ENCODE data around the gene HS6ST2.

HS6ST2 gene

DNA sequence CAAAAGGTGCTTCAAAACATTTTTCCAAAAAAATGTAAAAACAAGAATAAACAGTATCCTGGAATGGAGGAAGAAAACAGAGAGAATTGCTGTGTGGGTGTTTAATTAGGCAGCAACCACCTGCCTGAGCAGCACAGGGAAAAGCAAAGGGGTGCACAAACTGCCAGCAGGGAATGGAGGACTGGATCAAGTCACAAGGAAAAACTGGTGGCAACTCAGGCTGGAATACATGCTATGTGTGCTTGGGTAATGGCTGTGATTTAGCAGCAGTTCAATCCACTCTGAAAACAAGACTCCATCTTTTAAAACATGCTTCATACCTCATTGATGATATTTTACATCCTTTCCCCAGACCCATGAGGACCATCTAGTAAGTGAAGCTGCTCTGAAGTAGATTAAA, 179.5 kb downstream of the HS6ST2 start:
- DNase-seq = no peak

DNA sequence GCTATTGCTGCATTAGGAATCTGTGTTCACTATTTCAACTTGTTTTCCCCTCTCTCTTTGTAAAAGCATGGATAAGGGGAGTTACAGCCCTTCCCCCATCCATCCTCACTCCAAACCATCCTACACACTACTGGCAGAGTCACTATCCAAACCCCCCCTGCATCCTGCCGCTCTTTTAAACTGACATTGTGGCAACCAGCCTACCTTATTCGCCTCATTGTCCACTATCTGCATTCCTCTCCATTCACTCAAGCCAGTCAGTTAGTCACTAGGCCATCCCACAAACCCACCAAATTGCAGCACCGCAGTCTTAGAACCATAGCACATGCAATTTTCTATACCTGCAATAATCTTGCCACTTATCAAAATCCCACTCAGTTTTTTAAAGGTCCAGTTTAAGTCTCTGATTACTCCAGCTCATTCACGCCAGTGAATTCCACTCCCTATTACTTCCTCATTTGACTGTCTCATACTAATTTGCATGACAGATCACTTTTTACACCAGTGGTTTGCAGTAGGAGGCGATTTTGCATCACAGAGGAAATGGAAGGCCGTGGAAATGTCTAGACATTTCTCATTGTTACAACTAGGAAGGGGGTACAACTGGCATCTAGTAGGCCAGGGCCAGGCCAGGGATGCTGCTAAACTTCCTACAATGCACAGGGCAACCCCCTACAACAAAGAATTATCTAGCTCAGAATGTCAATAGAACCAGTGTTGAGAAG, 181.8 kb downstream of the HS6ST2 start:
- DNase-seq = no peak

DNA sequence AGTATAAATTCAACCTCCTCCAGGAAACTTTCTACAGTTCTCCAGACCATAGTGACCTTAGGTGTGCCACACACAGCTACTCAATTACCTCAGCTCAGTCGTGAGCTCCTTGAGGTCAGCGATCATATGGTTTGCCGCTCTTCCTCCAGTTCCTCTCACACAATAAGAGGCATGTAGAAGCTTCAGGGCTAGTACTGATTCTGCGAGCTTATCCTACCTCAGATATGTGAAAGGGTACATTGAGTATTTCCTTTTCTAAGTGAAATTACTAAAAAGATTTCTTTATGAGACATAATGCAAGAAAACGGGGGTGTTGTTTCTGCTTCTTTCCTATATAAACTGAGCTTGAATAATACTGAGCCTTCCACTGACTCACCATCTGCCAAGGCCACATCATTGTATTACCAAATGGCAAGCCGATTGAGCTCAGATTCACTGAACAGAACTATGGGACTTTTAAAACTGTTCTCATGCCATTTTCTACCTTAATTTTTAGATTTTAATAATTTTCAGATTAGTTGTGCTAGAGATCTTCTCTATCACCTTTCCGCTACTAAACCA, 183.1 kb downstream of the HS6ST2 start:
- DNase-seq = no peak

DNA sequence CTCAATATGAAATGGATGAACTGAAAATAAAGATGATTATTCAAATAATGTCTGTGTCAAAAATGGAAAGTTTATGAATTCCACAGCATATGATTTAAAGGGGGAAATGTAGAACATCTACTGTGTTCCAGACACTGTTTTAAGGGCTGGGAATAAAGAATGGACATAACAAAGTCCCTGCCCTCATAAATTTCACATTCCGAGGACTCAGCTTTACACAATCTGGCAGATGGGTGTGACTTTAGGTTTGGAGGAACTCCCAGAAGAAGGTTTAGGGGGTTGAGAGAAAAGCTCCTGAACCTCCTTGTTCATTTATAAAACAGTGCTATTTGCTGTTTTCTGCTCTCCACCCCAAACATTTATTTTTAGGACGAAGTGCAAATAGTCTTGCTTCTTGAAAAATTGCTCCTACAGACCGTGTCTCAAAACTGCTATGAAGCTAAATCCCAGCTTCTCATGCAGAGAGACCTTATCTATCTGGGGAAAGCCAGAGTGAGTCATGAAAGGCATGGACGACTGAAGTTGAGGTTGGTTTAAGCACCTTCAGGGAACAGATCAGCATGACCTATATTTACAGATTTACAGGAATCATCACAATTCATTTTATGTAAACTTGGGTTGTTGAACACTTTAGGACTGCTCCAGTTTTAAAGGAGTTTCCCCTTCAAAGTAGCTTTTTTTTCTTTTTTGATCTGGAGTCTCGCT, 184.3 kb downstream of the HS6ST2 start:
- no peak for DNase-seq

DNA sequence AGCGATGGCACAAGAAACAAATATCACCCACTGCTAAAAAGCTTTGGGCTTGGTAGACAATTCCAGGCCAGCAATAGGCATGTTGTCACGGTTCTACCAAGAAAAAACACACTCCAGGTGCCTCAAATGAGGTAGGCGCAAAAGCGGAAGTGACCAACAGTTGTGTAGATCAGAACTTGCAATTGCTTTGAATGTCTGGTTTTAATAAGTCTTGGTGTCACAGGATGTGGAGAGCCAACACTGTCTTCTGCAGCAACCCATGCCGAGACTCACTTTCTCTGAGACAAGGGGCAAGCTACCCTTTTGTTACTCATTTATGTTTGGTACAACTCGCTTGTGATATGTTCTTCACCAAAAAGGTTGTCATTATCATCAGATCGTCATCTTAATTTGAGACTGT, 188.8 kb downstream of the HS6ST2 start:
- DNase-seq = no peak

DNA sequence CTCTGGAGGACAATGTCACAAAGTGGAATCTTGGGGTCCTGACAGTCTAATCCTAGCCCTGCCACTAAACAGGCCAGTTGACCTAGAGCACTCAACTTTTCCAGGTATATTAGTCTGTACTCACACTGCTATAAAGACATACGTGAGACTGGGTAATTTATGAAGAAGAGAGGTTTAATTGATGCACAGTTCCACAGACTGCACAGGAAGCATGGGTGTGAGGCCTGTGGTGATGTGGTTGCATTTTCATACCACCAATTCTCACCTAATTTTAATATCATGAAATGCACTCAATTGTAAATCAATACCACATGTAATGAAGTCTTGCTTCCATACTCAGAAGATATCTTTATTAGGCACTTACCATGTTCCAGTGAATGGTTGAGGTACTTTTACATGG, 192.0 kb downstream of the HS6ST2 start:
- no peak for DNase-seq

DNA sequence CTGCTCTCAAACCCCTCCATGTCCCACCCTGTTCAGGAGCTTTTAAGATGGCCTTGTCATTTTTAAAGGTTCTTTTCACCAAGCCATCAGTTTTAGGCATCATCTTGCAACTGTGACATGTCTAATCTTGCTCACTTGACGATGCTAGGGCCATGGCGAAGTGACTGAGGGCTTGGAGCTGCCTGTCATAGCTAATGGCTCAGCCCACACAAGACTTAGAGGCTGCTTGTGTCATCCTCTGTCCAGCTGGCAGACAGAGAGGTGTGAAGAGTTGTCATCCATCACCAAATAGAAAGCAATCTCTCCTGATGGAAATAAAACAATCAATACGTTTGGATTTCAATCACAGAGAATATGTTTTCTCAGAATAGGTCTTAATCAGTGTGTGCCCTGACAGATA, 194.9 kb downstream of the HS6ST2 start:
- DNase-seq = no peak

DNA sequence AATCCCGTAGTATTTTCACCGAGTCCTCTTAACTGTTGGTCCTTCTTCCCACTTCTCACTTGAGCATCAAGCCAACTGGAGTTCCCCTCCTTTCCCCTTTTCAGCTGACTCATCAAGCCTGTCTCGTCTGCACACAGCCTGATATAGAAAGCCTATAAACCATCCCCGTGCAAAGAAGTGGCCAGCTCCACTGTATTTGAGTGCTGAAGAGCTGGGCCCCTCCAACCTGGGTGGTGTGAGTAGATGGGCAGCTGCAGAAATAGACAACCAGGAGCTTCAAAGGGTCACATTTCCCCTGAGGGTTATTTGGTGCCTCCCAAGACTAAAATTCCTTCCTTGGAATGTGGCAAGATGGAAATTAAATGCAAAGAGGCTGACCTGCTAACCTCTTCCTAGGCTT, 199.7 kb downstream of the HS6ST2 start:
- no peak for DNase-seq

DNA sequence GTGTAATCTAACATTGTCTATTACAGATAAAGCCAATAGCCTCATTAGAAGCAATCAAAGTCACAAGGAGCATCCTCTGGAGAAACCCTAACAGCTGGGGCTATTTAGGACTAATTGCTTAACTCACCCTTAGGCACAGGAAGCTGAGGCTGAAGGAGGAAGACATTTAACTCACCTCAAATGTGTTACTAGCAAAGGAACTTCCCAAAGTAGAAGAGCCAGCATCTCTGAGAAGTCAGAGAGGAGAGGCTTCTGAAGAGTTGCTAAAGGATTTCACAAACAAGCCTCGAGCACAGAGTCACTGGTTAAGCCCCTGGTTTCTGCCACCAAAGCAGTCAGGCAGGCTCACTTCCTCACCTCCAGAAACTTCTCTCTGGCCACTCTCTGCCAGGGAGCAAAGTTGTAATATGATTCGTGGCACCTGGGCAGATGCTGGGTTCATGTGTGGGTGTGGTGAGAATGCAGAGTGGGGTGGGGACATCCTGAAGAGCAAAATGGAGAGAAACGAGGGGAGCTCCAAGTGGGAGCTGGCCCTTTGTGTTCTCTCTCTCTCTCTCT, 201.3 kb downstream of the HS6ST2 start:
- DNase-seq = no peak

DNA sequence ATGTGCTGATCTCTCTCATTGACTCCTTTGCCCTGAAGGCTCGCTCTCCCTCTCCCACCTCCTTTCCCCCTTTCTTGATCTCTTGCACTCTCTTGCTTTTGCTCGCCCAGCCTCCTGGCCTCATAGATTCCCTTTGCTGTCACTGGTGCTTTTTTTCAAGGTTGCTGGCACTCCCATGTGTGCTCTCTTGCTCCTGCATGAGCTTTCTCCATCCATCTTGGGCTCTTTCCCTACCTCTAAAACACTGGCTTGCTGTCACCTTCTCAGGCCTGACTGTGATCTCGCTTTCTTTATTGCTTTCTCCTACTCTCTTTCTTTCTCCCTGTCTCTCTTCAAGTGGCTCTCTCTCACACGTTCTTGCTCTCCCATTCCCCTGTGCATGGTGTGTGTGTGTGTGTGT, 202.0 kb downstream of the HS6ST2 start:
- no peak for DNase-seq

DNA sequence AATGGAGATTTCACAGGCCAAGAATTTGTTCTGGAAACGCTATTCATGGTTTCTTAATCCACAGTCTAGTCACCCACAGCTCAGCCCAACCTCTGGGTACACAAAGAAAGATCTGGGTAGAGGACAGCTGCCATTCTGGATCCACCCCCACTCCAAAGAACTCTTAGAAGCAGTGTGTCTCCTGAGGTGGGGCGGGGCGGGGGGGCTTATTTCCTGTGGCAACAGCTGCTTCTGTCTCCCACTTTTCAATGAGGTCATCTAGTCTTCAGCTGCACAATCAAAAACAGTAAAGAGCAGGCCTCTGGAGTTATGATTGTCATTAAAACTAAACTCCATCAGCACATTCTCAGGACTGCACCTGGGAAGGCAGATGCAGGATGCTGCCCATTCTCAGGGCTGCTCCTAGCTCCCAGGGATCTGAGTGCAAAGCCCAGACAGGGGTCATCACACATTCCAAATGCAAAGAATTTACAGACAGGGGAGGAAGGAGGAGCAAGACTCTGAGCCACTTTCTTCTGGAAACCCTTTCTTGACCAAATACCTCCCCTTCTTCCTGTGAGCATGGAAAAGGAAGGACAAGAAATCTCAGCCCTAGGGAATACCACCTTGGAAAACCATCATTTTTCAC, 207.3 kb downstream of the HS6ST2 start:
- no peak for DNase-seq

DNA sequence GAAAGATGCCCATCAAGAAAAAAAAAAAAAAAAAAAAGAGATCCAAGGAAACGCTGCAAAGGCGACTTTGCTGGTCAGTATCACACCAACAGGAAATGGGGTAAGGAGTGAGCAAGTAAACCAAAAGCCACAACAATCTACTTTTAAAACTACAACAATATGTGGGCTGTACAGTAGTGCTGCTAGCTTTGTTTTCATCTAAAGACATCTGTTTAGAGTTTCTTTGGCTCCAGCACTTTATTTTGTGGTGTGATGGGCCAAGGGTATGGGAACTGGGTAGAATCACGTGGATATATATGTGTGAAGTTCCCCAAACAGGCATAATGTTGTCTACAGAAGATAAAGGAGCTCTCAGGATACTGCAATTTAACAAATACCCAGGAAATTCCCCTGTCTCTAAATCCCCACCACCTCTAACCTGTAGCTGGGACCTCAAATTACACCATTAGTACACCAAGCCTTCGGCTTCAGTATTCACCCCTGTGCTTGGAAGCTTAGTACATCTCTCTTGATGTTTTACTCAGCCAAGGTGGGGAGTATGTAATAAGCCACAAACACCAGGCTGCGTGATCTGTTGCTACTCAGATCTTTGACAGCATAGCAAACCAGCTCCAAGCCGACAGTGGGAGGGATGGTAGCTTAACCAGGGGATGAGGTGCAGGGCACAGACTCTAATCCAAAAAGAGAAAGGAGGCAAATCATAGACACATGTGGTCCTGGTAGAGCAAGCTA, 207.9 kb downstream of the HS6ST2 start:
- no peak for DNase-seq

DNA sequence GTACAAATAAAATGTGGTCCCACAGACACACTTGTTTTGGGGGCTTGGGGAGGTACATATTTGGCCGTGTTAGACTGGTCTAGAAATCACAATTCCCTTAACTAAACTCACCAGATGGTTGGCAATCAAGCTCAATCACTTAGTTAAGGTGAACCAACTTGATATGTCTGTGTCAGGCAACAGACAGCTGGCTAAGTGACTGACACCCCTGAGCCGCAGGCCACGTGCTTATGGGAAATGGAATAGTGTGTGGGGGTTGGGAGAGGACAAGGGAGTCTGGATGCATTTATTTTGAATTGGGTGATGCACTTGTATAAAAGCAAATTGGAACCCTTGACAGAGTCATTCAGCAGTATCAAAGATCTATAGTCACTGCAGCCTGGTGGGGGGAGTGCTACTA, 209.0 kb downstream of the HS6ST2 start:
- no peak for DNase-seq

DNA sequence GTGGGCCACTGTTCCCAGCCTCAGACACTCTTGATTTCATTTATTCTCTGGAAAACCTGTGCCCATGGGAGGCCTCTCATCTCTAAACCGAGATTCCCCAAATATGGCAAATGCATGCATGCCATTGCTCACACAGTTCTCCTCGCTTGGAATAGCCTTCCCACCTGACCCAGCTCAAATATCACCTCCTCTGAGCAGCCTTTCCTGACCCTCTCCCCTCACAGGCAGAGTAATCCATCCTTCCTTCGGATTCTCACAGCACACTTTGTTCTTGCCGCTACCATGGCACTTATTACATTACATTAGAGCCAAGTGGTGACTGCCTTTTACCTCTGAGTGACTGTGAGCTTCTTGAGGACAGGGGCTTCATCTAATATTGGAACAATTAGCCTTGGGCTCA, 209.5 kb downstream of the HS6ST2 start:
- no peak for DNase-seq

DNA sequence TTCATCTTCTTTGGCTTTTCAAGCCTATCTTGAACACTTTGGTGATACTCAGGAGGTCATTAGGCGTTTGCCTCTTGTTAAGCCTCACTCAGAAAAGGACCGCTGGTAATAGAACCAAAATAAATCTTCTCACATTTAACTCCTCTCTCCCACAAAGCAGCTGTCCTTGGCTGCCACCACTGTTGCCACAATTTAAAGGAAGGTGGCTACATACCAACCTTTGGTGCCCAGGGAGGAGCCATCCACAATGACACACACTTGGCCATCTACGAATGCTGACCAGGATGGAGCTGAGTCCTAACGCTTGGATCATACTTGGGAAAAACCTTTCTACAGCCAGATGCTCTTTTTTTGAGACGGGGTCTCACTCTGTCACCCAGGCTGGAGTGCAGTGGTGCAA, 210.2 kb downstream of the HS6ST2 start:
- DNase-seq = no peak

DNA sequence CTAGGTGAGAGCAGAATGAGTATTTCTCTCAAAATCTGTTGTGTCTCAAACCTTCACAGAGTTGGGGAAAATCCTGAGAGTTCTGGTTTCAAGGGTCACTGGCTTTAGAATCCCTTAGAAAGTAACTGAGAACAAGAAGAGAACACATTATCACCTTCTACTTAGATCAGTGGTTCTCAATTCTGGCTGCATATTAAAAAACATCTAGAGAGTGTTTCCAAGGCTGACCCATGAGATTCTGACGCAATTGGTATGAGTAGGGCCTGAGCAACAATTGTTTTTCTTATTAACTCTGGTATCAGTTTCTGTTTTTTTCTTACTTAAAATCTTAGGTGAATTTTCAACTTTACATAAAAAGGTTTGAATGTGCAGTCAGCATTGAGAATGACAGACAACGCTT, 212.8 kb downstream of the HS6ST2 start:
- DNase-seq = no peak

DNA sequence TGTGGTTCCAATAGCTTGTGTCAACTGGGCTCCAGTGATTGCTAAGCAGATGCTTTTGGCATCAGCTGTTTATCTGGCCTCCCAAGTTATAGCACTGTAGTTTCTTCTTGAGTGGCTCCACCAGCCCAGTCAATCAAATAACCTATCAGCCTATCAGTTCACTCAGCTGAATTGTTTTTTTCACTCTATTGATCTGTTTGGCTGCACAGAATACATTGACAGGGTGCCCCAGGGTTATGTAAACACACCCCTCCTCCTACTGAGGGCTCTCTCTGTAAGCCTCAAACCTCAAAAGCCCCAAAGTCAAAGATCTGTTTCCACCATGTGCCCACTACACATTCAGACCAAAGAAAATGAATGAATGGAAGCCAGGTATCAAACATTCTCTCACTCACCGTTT, 214.0 kb downstream of the HS6ST2 start:
- no peak for DNase-seq

DNA sequence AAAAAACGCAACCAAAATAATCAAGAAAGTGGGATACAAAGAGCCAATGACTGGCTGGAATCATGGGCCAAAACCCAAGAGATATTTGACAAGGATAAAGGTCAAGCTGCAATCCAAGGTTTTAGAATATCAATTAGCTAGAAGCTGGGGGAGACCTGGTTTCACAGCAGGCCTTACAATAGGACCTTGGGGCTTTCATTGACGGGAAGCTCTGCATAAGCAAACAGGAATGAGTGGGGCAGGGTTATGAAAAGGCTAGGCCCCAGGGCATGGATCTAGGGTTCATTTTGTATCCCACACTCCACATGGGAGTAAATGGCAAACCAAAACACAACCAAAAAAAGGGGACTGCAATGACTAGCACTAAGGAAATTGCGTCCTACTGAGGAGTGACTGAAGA, 215.3 kb downstream of the HS6ST2 start:
- no peak for DNase-seq

DNA sequence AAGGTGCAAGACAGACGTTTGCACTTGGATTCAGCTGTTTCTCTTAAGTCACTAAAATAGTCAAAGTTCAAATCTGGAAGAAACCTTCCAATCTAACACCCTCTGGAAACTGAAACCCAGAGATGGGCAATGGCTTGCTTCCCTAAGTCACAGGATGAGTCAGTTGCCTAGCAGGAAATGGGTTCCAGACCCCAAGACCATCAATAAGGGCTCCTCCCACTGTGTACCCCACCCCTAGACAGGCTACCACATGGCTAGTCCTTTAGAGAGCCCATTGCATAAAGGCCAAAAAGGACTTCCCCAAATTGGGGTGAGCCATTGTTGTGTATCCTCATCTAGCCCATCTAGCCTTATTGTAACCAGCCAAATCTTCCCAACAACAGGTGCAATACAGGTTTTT, 216.2 kb downstream of the HS6ST2 start:
- no peak for DNase-seq

DNA sequence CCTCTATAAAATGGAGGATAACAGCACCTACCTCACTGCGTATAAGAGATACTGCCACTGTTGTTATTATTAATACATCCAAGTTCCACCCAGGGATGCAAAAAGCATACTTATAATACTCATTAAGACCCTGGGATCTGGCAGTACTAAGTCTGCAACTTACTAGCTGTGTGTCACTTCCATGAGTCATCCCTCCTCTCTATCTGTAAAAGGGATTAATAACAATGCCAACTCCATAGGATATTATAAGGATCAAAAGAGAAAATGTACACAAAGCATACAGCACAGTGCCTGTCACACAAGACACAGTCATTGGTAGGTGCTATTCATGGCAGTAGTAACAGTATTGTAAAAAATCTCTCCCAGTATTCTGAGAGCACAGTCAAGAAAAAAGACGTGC, 216.7 kb downstream of the HS6ST2 start:
- no peak for DNase-seq

DNA sequence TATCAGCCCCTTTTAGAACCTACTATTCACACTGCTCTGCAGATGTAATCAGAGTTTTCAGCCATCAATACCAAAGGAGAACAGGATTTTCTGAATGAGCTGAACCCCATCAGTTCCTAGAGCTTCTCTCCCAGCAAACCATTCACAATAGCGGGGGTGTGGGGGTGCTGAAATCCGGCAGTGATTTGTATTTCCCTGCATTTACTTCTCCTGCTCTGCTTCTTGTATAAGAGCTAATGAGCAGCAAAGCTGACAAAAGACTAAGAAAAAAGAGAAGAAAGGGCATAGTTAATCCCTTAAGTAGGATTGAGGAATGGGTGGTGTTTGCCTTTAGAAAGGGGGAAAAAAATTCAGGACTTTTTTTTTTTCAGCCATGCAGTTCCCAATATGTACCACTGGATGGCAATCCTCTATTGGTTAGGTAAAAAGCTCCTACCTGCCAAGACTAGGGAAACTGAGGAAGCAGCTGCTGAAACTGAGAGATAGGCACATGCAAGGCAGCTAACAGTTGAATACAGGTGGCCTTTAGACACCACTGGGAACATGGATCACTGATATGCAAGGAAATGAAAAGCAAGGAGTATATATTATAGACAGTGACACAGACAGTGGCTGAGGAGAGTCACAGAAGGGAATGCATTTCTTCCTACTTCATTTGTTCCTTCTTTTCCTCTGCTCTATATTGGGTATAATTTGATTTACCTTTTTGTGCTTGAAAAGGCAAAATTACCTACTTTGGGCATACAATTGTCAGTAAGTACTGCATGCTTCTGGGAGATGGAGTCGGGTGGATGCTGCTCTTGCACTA, 217.9 kb downstream of the HS6ST2 start:
- no peak for DNase-seq

DNA sequence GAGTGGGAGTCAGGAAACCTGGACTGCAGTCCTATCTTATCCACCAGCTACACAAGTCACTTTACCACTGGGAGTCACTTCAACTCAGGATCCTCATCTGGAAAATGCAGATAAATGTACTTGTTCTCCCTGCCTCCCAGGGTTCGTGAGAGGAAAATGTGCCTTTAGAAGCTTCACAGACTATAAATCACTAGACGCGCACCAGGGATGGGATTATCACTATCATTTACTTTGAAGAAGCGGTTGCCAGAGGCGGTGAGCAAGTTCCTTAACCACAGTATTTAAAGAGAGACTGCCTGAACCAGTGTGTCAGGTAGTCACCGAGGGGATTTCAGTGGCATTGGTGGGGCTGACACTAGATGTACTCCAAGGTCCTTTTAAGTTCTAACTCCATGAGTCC, 219.5 kb downstream of the HS6ST2 start:
- DNase-seq = no peak
